Measurements from ENCODE around the gene IFI16.
"Not testable (repeated sequence)": the region's sequence is repeated elsewhere in the genome, so short reads cannot be mapped to it uniquely, and the experiment has no call there.

IFI16 gene

GRCh38 chr1:159009704-159010361, at the start of gene IFI16:
Gene IFI16 (plus strand): TSS chr1:159009907. CDS start chr1:159014681, 4,774 bp downstream.
- DNase-seq, result peak in 8 of 51 donors; percentile 6 to 69 (median 26)

- no peak for DNase-seq
Measured at GRCh38 chr1:158961178-158961577, 48.5 kb upstream of the IFI16 start.

GRCh38 chr1:158962983-158963382, 46.7 kb upstream of the IFI16 start:
- DNase-seq, result no peak

GRCh38 chr1:158969166-158969565, 40.5 kb upstream of the IFI16 start:
- DNase-seq, result no peak

- no peak for DNase-seq
Measured at GRCh38 chr1:158969855-158970254, 39.9 kb upstream of the IFI16 start.

- no peak for DNase-seq
Measured at GRCh38 chr1:158972841-158973240, 36.9 kb upstream of the IFI16 start.

- no peak for DNase-seq
Measured at GRCh38 chr1:158976219-158976618, 33.5 kb upstream of the IFI16 start.

GRCh38 chr1:158978730-158979129, 31.0 kb upstream of the IFI16 start:
- DNase-seq, result no peak

GRCh38 chr1:158979229-158979628, 30.5 kb upstream of the IFI16 start:
- no peak for DNase-seq

GRCh38 chr1:158983235-158983634, 26.5 kb upstream of the IFI16 start:
- DNase-seq, result no peak

GRCh38 chr1:158984386-158984785, 25.3 kb upstream of the IFI16 start:
- no peak for DNase-seq

GRCh38 chr1:158989424-158989823, 20.3 kb upstream of the IFI16 start:
- DNase-seq, result no peak

GRCh38 chr1:158992787-158993312, 16.9 kb upstream of the IFI16 start:
- no peak for DNase-seq

GRCh38 chr1:158996998-158997397, 12.7 kb upstream of the IFI16 start:
- DNase-seq, result no peak

- no peak for DNase-seq
Measured at GRCh38 chr1:158998037-158998780, 11.5 kb upstream of the IFI16 start.

GRCh38 chr1:158998781-158999161, 10.9 kb upstream of the IFI16 start:
- peak in 25 of 51 donors; percentile 12 to 90 (median 37) for DNase-seq

GRCh38 chr1:158999316-159000069, 10.2 kb upstream of the IFI16 start:
- peak in 44 of 51 donors; percentile 16 to 89 (median 70) for DNase-seq

- DNase-seq, result no peak
Measured at GRCh38 chr1:159000070-159000409, 9.7 kb upstream of the IFI16 start.

GRCh38 chr1:159000625-159001024, 9.1 kb upstream of the IFI16 start:
- DNase-seq, result peak in 38 of 51 donors; percentile 8 to 83 (median 57)

- DNase-seq, result no peak
Measured at GRCh38 chr1:159005161-159005560, 4.5 kb upstream of the IFI16 start.

GRCh38 chr1:159005676-159006075, 4.0 kb upstream of the IFI16 start:
- peak in 2 of 51 donors; percentile 6 to 50 for DNase-seq

GRCh38 chr1:159006210-159006807, 3.4 kb upstream of the IFI16 start:
- DNase-seq, result not testable (repeated sequence)
